Heart right ventricle (tissue), 16 donors: ENCODE data around the gene ALLC. TPM values are rescaled to one million over a fixed set of nuclear protein-coding genes. Genes with fewer than 3 reads are reported as not detected.
"Not testable (repeated sequence)": the region's sequence is repeated elsewhere in the genome, so short reads cannot be mapped to it uniquely, and the experiment has no call there.

ENCODE experiments used
- ATAC-seq, 8 donors: fragments of 200-7000 bp; cut with Tn5 transposase; one replicate each; pipeline ENCODE4 v1.9.1; 2020; ENCODE audit warnings: mild to moderate bottlenecking in 8 of 8, moderate library complexity in 8 of 8, moderate number of reproducible peaks in 1 of 8
- DNase-seq, 2 donors: peaks; one replicate each; pipeline ENCODE4 v3.0.0-alpha.2; 2020
- H3K27ac ChIP-seq, 10 donors: fragments of 200-600 bp; sonication (generic) in 2 of 10; one replicate each; pipeline versions ENCODE4 v1.5.0 to v1.8.0; 2020 to 2022; ENCODE audit warnings: mild to moderate bottlenecking in 3 of 10
- H3K27me3 ChIP-seq, 7 donors: fragments of 200-600 bp; one replicate each; pipeline ENCODE4 v1.8.0; 2021 to 2022; ENCODE audit warnings: mild to moderate bottlenecking in 2 of 7
- H3K36me3 ChIP-seq, 9 donors: fragments of 200-600 bp; sonication (generic) in 1 of 9; one replicate each; pipeline versions ENCODE4 v1.5.0 to v1.8.0; 2020 to 2022; ENCODE audit warnings: mild to moderate bottlenecking in 2 of 9
- H3K4me1 ChIP-seq, 9 donors: fragments of 200-600 bp; sonication (generic) in 1 of 9; one replicate each; pipeline versions ENCODE4 v1.5.0 to v1.8.0; 2020 to 2022; ENCODE audit warnings: mild to moderate bottlenecking in 4 of 9
- H3K4me3 ChIP-seq, 10 donors: fragments of 200-600 bp; sonication (generic) in 2 of 10; one replicate each; pipeline versions ENCODE4 v1.5.0 to v1.8.0; 2020 to 2022; ENCODE audit warnings: mild to moderate bottlenecking in 7 of 10, moderate library complexity in 2 of 10
- H3K9me3 ChIP-seq, 11 donors: fragments of 200-600 bp in 10 of 11; sonication (generic) in 2 of 11; one replicate each; pipeline versions ENCODE4 v1.5.0 to v1.8.0; 2013 to 2022; ENCODE audit warnings: mild to moderate bottlenecking in 2 of 11, control low read depth in 1 of 11, moderate library complexity in 1 of 11
- CTCF ChIP-seq, 9 donors: fragments of 200-600 bp; sonication (generic) in 2 of 9; IDR thresholded peaks; one replicate each; pipeline versions ENCODE4 v1.5.0 to v1.8.0; 2021 to 2022; ENCODE audit warnings: antibody characterized with exemption in 9 of 9, mild to moderate bottlenecking in 5 of 9, moderate library complexity in 1 of 9
- WGBS, 2 donors: extraction: QIAGEN DNeasy Blood & Tissue Kit; methylation state at CpG; one replicate each; pipeline ENCODE4 v1.1.7; 2013; ENCODE audit warnings: inconsistent platforms in 1 of 2; 5-methylcytosine and 5-hydroxymethylcytosine counted together
- intact Hi-C, 10 donors: fragments of 100-400 bp; cut with DNase I; formaldehyde crosslinking; loops; one replicate each; pipeline versions ENCODE4 v1.11.1 to v1.14.2; 2022
- polyA plus RNA-seq, 2 donors: library from polyadenylated mRNA; stranded (reverse); fragments of 200-250 nt; gene quantifications; one replicate each; pipeline ENCODE4 v1.2.3, GENCODE V29; 2013
- total RNA-seq, 10 donors: library from RNA; stranded (reverse); fragmentation: NEBNext Ultra II Directional in 3 of 10; extraction: Animal tissue kit (Norgen Biotek cat#: 25700) in 3 of 10; gene quantifications; one replicate each; pipeline versions ENCODE4 v1.2.1 to v1.2.4, GENCODE V29; 2021 to 2023
- donor health status: Arrhythmogenic right ventricular cardiomyopathy.
- donor health status: ischemic (EF 13 %, LVEDD 7.1; RV severe dilation, severe dysfunction).
- donor health status: healthy with polysubstance abuse.
- donor health status: DM: no; HTN: yes; CAD: no.
- donor health status: DM: no; HTN: no; CAD: no.
- donor health status: ischemic (EF 25% LVEDD 6.9; RV normal size, moderate dysfunction).
- donor health status: ischemic (EF 25% LVEDD 5.7; RV mildly dilated, moderate dysfunction).
- donor health status: healthy.
- donor health status: DM: yes; HTN: yes; CAD: no.
- donor health status: Ischemic cardiomyopathy.
- donor health status: ischemic (EF 35%, LVEDD 5.7; RV mildly dilated, moderate dysfunction).
- donor health status: nonischemic (EF 11% LVEDD 7.7; RV severe dilation, severe dysfunction).
- donor health status: DM: yes; HTN: yes; CAD: no.
- donor health status: PGD.
- donor health status: ischemic (EF 29% LVEDD 5.4; RV normal size, mild dysfunction).
- donor health status: nonischemic (EF 23%, LVEDD 6.1; RV moderate dilation, normal function).

ALLC gene
- total and polyA plus RNA-seq, 12 donors: 0.59 TPM; not detected in 11

- Histone ChIP-seq H3K4me3 (no peak overlapping the region), H3K9me3 (no peaks in the 10 kb centered on the region), H3K4me1 (peaks cover 0 to 32% (median 12%) of the 10 kb centered on the region in 9 donors), H3K27ac (peak overlapping the region; percentile 1 to 80 (median 53)), H3K27me3 (no peaks in the 10 kb centered on the region), H3K36me3 (no peaks in the 10 kb centered on the region)
- peak; percentile 65 to 90 (median 80) for ATAC-seq
- peak; percentile 54 to 66 for DNase-seq
- WGBS, 2 donors: 60 to 65% methylated on average over 26 of the region's 26 CpGs
- TF ChIP-seq CTCF (IDR thresholded peaks at IDR 0.05): no peak
- intact Hi-C loops: loop anchor here in 4 of 10 donors (5.0 to 10.0 kb wide), 5 partner anchors 75 to 1535 kb away; partner anchors contain the start of gene RPS7 (in 2 of the 4)
Measured at GRCh38 chr2:3659447-3660432, 1.7 kb downstream of the ALLC start.

- intact Hi-C loops, H3K27ac ChIP-seq, H3K27me3 ChIP-seq, H3K4me3 ChIP-seq, H3K36me3 ChIP-seq, ATAC-seq, H3K9me3 ChIP-seq, DNase-seq: not testable (repeated sequence)
- 85 to 93% methylated on average over 7 of the region's 7 CpGs for WGBS, 2 donors
- H3K4me1 ChIP-seq: peaks cover 0 to 32% (median 12%) of the 10 kb centered on the region in 9 donors
Measured at GRCh38 chr2:3660640-3661039, 2.6 kb downstream of the ALLC start.

GRCh38 chr2:3661149-3661660 is 3.2 kb downstream of the ALLC start:
- Histone ChIP-seq H3K27me3 (peaks cover 0 to 7% (median 0%) of the 10 kb centered on the region in 7 donors), H3K36me3 (no peaks in the 10 kb centered on the region), H3K4me1 (peaks cover 0 to 32% (median 12%) of the 10 kb centered on the region in 9 donors), H3K27ac (no peak overlapping the region), H3K9me3 (no peaks in the 10 kb centered on the region), H3K4me3 (no peak overlapping the region)
- TF ChIP-seq CTCF (IDR thresholded peaks at IDR 0.05): no peak
- WGBS, 2 donors: 88% methylated on average over 3 of the region's 3 CpGs
- DNase-seq: no peak
- intact Hi-C loops: no loop called here
- no peak for ATAC-seq

GRCh38 chr2:3662239-3662638 is 4.2 kb downstream of the ALLC start:
- Histone ChIP-seq H3K36me3 (no peaks in the 10 kb centered on the region), H3K27ac (no peak overlapping the region), H3K27me3 (peaks cover 0 to 10% (median 0%) of the 10 kb centered on the region in 7 donors), H3K4me3 (no peak overlapping the region), H3K4me1 (peaks cover 0 to 29% (median 11%) of the 10 kb centered on the region in 9 donors), H3K9me3 (no peaks in the 10 kb centered on the region)
- intact Hi-C loops: no loop called here
- WGBS, 2 donors: 74 to 93% methylated on average over 6 of the region's 6 CpGs
- ATAC-seq: no peak
- no peak for DNase-seq
- TF ChIP-seq CTCF (IDR thresholded peaks at IDR 0.05): no peak
